Measurements from ENCODE around the gene CPLX1.

The CPLX1 gene

GRCh38 chr4:868421-868820, 42.5 kb upstream of the CPLX1 start:
- H3K27ac ChIP-seq, result no peak overlapping the region
- TF ChIP-seq CTCF (conservative IDR thresholded peaks at IDR 0.05), result no peak

GRCh38 chr4:867526-868250, 41.8 kb upstream of the CPLX1 start:
- H3K27ac ChIP-seq, result no peak overlapping the region
- no peak for TF ChIP-seq CTCF (conservative IDR thresholded peaks at IDR 0.05)

GRCh38 chr4:866761-867390, 40.9 kb upstream of the CPLX1 start:
- H3K27ac ChIP-seq, result no peak overlapping the region
- TF ChIP-seq CTCF (conservative IDR thresholded peaks at IDR 0.05), result no peak

GRCh38 chr4:866068-866760, 40.3 kb upstream of the CPLX1 start:
- no peak overlapping the region for H3K27ac ChIP-seq
- TF ChIP-seq CTCF (conservative IDR thresholded peaks at IDR 0.05), result no peak

- TF ChIP-seq CTCF (conservative IDR thresholded peaks at IDR 0.05), result no peak
These were observed 39.6 kb upstream of the CPLX1 start for GRCh38 chr4:865572-865971.

GRCh38 chr4:865121-865465, 39.2 kb upstream of the CPLX1 start:
- no peak for TF ChIP-seq CTCF (conservative IDR thresholded peaks at IDR 0.05)
- H3K27ac ChIP-seq, result no peak overlapping the region

More at GRCh38 chr4:865572-865971, 39.6 kb upstream of the CPLX1 start:
- no peak overlapping the region for H3K27ac ChIP-seq

- H3K27ac ChIP-seq, result no peak overlapping the region
- no peak for TF ChIP-seq CTCF (conservative IDR thresholded peaks at IDR 0.05)
These were observed 38.7 kb upstream of the CPLX1 start for GRCh38 chr4:864456-865120.

All from VCaP (cell line).